GM18517 (cell line): ENCODE data around the gene KRCC1.
"Not testable (repeated sequence)": the region's sequence is repeated elsewhere in the genome, so short reads cannot be mapped to it uniquely, and the experiment has no call there.

Experiments used
- ATAC-seq: cut with Tn5 transposase; IDR thresholded peaks from one replicate; pipeline ENCODE4 v1.9.1; 2021; ENCODE audit warnings: mild to moderate bottlenecking, moderate library complexity; ENCODE audit not compliant: unreplicated experiment

KRCC1 gene

DNA sequence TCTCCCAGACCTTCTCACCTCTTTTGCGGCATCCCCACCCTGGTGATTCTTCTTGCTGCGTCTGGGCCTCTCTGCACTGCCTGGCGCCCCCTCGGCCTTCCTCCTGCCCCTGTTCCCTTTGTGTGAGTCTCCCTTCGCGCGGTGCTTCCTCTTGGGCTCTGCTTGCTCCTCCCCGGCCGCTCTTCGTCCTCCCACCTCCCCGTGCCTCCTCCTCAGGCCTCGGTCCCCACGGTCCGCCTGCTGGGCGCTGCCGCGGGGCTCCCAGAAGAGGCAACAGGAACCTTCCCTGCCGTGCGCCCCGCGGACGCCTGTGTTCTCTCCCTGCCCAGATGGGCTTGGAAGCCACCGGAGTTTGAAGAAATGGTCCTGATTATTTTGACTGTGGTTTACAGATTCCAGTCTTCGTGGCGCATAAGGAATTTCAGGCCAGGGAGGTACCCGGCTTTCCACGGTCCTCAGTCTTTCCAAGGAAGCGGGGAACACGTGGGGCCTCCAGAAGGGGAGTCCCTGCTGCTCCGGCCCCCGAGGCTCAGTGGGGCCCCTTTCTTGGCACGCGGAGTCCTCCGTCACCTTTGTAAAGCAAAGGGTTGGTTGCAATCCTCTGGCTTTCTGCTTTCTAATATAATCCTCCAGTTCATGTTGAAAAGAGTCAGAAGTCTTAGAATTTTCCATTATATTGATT lies 52.4 kb downstream of the KRCC1 start:
- ATAC-seq = no peak

DNA sequence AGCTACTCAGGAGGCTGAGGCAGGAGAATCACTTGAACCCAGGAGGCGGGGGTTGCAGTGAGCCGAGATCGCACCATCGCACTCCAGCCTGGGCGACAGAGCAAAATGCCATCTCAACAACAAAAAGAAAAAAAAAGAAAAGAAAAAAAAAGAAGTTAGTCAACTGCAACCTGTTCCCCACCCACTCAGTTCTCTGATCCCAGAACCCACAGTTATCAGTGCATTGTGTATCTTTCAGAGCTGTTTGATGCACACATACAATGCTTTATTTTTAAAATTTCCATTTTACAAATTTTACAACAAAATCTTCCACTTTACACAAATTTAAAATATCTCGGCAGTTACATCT lies 53.2 kb downstream of the KRCC1 start:
- ATAC-seq = no peak

- not testable (repeated sequence) for ATAC-seq
These were observed 55.1 kb downstream of the KRCC1 start for GRCh38 chr2:88000474-88000873.

DNA sequence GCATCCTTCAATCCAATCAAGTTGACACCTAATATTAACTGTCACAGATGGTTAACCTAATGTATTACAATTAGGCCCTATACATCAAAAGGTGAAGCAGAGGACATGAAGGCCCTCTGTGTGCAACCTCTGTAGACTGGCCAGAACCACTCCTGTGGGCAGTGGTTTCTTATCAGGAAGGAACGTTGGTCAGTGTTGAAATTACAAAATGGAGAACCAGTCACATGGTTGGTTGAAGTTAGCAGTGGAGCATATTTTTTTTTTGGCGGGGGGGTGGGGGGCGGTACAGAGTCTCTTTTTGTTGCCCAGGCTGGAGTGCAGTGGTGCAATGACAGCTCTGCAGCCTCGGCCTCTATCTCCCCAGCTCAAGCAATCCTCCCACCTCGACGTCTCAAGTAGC lies 59.0 kb downstream of the KRCC1 start:
- no peak for ATAC-seq

GRCh38 chr2:87995756-87996155 lies 59.8 kb downstream of the KRCC1 start:
- no peak for ATAC-seq

- ATAC-seq = not testable (repeated sequence)
These were observed 61.2 kb downstream of the KRCC1 start for GRCh38 chr2:87994304-87994850.

DNA sequence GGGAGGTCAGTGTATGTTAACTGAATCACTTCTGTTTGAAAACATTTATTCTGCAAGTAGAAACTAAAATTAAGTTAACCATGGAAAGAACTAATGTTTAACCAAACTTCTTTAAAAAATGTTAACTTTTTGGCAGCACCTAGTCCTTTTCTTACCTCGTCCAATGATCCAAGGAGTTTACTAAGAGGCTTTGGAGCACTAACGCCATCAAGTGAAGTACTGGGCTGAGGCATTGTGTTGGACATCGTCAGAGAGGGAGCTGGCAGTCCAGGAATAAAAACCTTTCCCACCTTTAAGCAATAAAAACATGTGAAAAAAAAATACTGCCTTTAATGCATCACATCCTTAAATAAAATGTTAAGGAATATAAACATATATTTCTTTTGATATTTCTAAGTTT lies 63.0 kb downstream of the KRCC1 start:
- ATAC-seq = not testable (repeated sequence)

DNA sequence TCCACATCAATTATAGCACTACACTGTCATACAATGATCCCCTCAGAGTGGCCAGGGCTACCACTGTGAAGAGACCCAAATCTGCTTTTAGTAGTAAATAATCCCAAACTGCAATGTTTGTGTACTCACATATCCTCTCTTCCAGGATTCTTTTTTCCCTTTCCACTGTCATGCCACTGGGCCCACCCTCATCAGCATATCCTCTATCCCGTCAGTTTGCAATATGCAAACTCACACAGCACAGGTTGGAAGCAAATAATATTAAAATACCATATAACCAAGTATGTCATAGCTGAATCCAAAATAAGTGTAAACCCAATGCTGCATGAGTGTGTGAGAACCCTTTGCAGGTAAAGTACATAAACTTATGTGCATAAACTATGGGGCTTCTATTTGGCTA lies 68.1 kb downstream of the KRCC1 start:
- not testable (repeated sequence) for ATAC-seq

- not testable (repeated sequence) for ATAC-seq
These were observed 69.7 kb downstream of the KRCC1 start for GRCh38 chr2:87985902-87986301.

DNA sequence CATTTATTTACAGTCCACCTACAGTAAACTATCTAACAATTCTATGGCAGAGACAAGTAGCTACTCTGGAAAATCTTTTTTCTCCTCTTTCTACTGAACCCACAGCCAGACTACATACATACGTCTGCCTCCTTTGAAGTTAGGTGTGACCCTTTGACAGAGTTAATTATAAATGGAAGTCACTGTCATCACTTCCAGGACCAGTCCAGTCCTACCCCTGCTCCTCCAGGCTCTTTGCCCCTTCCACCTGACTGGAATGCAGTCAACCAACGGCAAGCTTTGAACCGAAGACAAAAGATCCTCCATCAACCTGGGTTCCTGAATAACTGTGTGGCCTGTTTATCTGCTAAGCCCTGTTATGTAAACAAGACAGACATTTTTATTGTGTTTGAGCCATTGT lies 74.4 kb downstream of the KRCC1 start:
- ATAC-seq = not testable (repeated sequence)
